ENCODE measurements around the gene TMEM182. TPM values are rescaled to one million over a fixed set of nuclear protein-coding genes. Genes with fewer than 3 reads are reported as not detected.

TMEM182 gene, protein sequence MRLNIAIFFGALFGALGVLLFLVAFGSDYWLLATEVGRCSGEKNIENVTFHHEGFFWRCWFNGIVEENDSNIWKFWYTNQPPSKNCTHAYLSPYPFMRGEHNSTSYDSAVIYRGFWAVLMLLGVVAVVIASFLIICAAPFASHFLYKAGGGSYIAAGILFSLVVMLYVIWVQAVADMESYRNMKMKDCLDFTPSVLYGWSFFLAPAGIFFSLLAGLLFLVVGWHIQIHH
- 1.4 and 2.7 TPM in 2 replicates for total RNA-seq

DNA sequence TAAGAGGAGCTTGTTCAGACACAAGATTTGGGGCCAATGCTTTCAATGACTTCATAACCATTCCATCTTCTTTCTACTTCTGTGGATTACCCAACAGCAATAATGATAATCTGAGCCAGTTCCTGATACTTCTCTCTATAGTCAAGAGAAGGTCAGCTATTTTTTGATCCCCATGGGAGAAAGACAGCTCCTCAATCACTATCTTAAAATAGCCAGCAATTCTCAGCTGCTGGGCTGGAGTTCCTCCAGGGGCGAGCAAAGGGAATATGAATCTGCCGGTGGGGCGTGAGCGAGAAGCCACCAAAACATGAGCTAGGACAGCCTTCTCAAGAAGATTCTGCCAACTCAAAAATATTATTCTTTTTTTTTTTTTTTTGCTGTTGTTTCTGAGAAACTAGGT, at the start of gene TMEM182:
Gene TMEM182 (plus strand): TSS at position 269 of the 400 bp plus-strand sequence. CDS start 187 bp downstream, outside the sequence.
- H3K4me2 ChIP-seq (ENCODE audit: insufficient read depth, low read length) = no peak within 1 kb of the TSS
- no peaks in the 10 kb centered on the region for H3K27me3 ChIP-seq (ENCODE audit: insufficient read depth, low read length)
- no peaks in the 10 kb centered on the region for H3K4me1 ChIP-seq (ENCODE audit: insufficient read depth, low read length)
- H3K36me3 ChIP-seq (ENCODE audit: insufficient read depth, low read length) = no peaks in the 10 kb centered on the region
- no peak within 1 kb of the TSS for H3K27ac ChIP-seq (ENCODE audit: low read depth, low read length)
- no peaks in the 10 kb centered on the region for H4K20me1 ChIP-seq (ENCODE audit: insufficient read depth, low read length)
- no peak for DNase-seq (ENCODE audit: insufficient read length, low spot score, missing footprints)
- H3K9me3 ChIP-seq (ENCODE audit: low read depth, low read length) = no peaks in the 10 kb centered on the region
- TF ChIP-seq, protein P1, sequence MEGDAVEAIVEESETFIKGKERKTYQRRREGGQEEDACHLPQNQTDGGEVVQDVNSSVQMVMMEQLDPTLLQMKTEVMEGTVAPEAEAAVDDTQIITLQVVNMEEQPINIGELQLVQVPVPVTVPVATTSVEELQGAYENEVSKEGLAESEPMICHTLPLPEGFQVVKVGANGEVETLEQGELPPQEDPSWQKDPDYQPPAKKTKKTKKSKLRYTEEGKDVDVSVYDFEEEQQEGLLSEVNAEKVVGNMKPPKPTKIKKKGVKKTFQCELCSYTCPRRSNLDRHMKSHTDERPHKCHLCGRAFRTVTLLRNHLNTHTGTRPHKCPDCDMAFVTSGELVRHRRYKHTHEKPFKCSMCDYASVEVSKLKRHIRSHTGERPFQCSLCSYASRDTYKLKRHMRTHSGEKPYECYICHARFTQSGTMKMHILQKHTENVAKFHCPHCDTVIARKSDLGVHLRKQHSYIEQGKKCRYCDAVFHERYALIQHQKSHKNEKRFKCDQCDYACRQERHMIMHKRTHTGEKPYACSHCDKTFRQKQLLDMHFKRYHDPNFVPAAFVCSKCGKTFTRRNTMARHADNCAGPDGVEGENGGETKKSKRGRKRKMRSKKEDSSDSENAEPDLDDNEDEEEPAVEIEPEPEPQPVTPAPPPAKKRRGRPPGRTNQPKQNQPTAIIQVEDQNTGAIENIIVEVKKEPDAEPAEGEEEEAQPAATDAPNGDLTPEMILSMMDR (IDR thresholded peaks at IDR 0.05; ENCODE audit: extremely low read depth, low read depth, low read length) = no peak
- no peaks in the 10 kb centered on the region for H3K79me2 ChIP-seq (ENCODE audit: insufficient read depth, low read length)
- no peak within 1 kb of the TSS for H3K4me3 ChIP-seq (ENCODE audit: insufficient read depth, low read length)
- H2AFZ ChIP-seq (ENCODE audit: low read length) = no peak within 1 kb of the TSS

DNA sequence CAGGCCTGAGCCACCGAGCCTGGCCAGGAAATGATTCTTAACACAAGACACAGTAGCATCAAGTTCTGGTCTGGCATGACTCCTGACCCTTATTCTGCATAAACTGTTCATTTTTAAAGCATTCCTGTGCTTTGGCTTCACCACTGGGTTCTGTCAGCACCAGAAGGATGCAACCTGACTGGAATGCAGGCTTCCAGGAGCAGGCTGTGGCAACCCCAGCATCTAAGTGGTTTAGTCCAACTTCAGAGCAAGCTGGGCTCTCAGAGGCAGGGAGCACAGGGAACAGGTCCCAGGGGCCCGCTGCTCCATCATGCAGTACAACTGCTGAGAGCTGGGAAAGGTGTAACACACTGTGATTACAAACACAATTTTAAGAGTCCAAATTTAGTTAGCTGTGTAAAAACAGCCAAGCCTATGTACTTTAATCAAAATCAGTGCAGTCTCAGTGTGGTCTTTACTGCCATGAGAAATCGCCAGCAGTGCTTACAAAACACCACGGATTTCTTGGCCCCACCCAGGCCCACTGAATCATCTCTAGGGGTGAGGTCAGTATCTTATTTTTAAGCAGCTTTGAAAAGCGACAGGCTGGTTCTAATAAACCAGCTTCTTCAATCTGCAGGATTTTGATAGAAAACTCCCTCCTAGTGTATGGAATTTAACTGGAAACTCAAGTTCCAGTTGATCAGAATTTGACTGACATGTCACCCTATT, 44.4 kb upstream of the TMEM182 start:
- Histone ChIP-seq H3K36me3 (ENCODE audit: insufficient read depth, low read length) (peaks cover 5% of the 10 kb centered on the region), H3K4me1 (ENCODE audit: insufficient read depth, low read length) (peaks cover 9% of the 10 kb centered on the region), H3K9me3 (ENCODE audit: low read depth, low read length) (no peaks in the 10 kb centered on the region), H3K4me2 (ENCODE audit: insufficient read depth, low read length) (no peak overlapping the region), H2AFZ (ENCODE audit: low read length) (no peak overlapping the region), H3K27ac (ENCODE audit: low read depth, low read length) (no peak overlapping the region), H3K27me3 (ENCODE audit: insufficient read depth, low read length) (no peaks in the 10 kb centered on the region), H3K79me2 (ENCODE audit: insufficient read depth, low read length) (no peaks in the 10 kb centered on the region), H4K20me1 (ENCODE audit: insufficient read depth, low read length) (no peaks in the 10 kb centered on the region), H3K4me3 (ENCODE audit: insufficient read depth, low read length) (no peak overlapping the region)
- TF ChIP-seq, protein P1 (IDR thresholded peaks at IDR 0.05; ENCODE audit: extremely low read depth, low read depth, low read length) = no peak
- peak; percentile 87 for DNase-seq (ENCODE audit: insufficient read length, low spot score, missing footprints)

DNA sequence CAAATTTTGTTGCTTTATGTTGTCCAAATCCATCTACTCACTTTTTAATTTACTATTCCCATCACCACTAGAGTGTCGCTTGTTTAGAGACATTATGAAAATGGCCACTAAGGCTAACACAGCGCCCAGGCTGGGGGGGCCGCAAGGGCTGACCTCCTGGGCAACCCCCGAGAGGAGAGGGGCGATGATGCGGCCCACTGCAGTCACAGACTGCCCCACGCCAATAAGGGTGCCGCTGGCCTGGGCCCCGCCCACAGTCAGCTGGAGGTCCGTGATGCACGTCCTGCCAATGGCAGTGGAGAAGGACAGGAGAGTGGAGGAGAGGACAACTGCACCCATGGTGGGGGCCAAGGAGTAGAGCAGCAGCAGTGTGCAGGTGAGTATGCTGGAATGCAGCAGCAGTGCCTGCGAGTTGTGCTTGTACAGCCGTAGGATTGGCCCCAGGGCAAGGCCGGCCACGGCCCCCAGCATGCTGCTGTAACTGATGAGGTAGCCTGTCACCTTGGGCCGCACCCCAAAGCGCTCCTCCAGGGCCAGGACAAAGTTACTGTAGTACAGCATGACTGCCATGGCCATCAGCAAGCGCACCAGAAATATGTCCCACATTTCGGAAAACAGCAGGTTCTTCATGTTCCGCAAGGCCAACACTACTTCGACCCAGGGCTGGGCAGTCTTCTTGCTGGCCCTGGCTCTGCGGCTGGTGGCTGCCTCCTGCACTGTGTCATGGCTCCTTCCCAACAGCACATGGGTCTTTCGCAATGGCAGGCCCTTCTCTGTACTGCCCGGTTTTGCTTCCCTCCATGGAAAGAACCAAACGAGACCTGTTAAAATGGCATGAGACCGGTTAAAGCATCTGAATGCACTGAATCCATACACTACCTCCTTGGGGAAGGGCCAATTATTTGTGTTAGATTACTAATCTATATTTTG, 43.2 kb upstream of the TMEM182 start:
- H4K20me1 ChIP-seq (ENCODE audit: insufficient read depth, low read length) = no peaks in the 10 kb centered on the region
- H3K9me3 ChIP-seq (ENCODE audit: low read depth, low read length) = no peaks in the 10 kb centered on the region
- H3K4me1 ChIP-seq (ENCODE audit: insufficient read depth, low read length) = peaks cover 9% of the 10 kb centered on the region
- peaks cover 7% of the 10 kb centered on the region for H3K36me3 ChIP-seq (ENCODE audit: insufficient read depth, low read length)
- TF ChIP-seq, protein P1 (IDR thresholded peaks at IDR 0.05; ENCODE audit: extremely low read depth, low read depth, low read length) = no peak
- no peak overlapping the region for H3K27ac ChIP-seq (ENCODE audit: low read depth, low read length)
- no peaks in the 10 kb centered on the region for H3K27me3 ChIP-seq (ENCODE audit: insufficient read depth, low read length)
- no peak overlapping the region for H3K4me2 ChIP-seq (ENCODE audit: insufficient read depth, low read length)
- DNase-seq (ENCODE audit: insufficient read length, low spot score, missing footprints) = no peak
- no peak overlapping the region for H3K4me3 ChIP-seq (ENCODE audit: insufficient read depth, low read length)
- no peak overlapping the region for H2AFZ ChIP-seq (ENCODE audit: low read length)
- no peaks in the 10 kb centered on the region for H3K79me2 ChIP-seq (ENCODE audit: insufficient read depth, low read length)
